HL-60 (cell line): ENCODE data around the gene PIMREG.

Experiments used
- GABPA ChIP-seq: IDR thresholded peaks from 2 replicates; pipeline ENCODE4 v1.6.1; 2012; ENCODE audit warnings: low read depth
- POLR2AphosphoS5 ChIP-seq: IDR thresholded peaks from 2 replicates; pipeline ENCODE4 v1.6.1; 2012; ENCODE audit warnings: low read depth
- SPI1 ChIP-seq: IDR thresholded peaks from 2 replicates; pipeline ENCODE4 v1.6.1; 2012; ENCODE audit warnings: low read depth, mild to moderate bottlenecking, borderline replicate concordance
- TF ChIP-seq, protein P1 (sequence below): IDR thresholded peaks from one replicate; pipeline ENCODE4 v1.5.1; 2011; ENCODE audit warnings: low read length, control low read depth, inconsistent platforms; ENCODE audit not compliant: insufficient read depth
- TF ChIP-seq, protein P2 (sequence below): IDR thresholded peaks from 2 replicates; pipeline ENCODE4 v1.6.1; 2012; ENCODE audit warnings: low read depth; ENCODE audit not compliant: insufficient replicate concordance

GRCh38 chr17:6492892-6493674, 48.8 kb downstream of the PIMREG start:
- no peak for TF ChIP-seq POLR2AphosphoS5
- TF ChIP-seq, protein P1, sequence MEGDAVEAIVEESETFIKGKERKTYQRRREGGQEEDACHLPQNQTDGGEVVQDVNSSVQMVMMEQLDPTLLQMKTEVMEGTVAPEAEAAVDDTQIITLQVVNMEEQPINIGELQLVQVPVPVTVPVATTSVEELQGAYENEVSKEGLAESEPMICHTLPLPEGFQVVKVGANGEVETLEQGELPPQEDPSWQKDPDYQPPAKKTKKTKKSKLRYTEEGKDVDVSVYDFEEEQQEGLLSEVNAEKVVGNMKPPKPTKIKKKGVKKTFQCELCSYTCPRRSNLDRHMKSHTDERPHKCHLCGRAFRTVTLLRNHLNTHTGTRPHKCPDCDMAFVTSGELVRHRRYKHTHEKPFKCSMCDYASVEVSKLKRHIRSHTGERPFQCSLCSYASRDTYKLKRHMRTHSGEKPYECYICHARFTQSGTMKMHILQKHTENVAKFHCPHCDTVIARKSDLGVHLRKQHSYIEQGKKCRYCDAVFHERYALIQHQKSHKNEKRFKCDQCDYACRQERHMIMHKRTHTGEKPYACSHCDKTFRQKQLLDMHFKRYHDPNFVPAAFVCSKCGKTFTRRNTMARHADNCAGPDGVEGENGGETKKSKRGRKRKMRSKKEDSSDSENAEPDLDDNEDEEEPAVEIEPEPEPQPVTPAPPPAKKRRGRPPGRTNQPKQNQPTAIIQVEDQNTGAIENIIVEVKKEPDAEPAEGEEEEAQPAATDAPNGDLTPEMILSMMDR: no peak
- TF ChIP-seq GABPA: no peak
- TF ChIP-seq SPI1: no peak
- TF ChIP-seq, protein P2, sequence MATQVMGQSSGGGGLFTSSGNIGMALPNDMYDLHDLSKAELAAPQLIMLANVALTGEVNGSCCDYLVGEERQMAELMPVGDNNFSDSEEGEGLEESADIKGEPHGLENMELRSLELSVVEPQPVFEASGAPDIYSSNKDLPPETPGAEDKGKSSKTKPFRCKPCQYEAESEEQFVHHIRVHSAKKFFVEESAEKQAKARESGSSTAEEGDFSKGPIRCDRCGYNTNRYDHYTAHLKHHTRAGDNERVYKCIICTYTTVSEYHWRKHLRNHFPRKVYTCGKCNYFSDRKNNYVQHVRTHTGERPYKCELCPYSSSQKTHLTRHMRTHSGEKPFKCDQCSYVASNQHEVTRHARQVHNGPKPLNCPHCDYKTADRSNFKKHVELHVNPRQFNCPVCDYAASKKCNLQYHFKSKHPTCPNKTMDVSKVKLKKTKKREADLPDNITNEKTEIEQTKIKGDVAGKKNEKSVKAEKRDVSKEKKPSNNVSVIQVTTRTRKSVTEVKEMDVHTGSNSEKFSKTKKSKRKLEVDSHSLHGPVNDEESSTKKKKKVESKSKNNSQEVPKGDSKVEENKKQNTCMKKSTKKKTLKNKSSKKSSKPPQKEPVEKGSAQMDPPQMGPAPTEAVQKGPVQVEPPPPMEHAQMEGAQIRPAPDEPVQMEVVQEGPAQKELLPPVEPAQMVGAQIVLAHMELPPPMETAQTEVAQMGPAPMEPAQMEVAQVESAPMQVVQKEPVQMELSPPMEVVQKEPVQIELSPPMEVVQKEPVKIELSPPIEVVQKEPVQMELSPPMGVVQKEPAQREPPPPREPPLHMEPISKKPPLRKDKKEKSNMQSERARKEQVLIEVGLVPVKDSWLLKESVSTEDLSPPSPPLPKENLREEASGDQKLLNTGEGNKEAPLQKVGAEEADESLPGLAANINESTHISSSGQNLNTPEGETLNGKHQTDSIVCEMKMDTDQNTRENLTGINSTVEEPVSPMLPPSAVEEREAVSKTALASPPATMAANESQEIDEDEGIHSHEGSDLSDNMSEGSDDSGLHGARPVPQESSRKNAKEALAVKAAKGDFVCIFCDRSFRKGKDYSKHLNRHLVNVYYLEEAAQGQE: no peak
